HEK293 (cell line): ENCODE data around the gene VEGFB.
A peak's percentile ranks its signal among the peaks of the same experiment; 100 is the strongest.

ENCODE experiments used
- CTCF ChIA-PET: fragments of 350-600 bp; formaldehyde crosslinking; extraction: SDS; loops from one replicate; lab custom pipeline; 2021; ENCODE audit warnings: antibody characterized with exemption; lab: Yijun Ruan, JAX
- POLR2A ChIA-PET: fragments of 300-600 bp; formaldehyde crosslinking; extraction: SDS; loops from one replicate; lab custom pipeline; 2020; ENCODE audit warnings: antibody characterized with exemption, inconsistent platforms; lab: Yijun Ruan, JAX
- H3K27ac ChIP-seq: fragments of 200-500 bp; sonication (Bioruptor generic); 2 replicates; pipeline ENCODE4 v1.5.1; 2014; ENCODE audit warnings: low read depth, low read length, control low read depth, inconsistent platforms; ENCODE audit errors: extremely low read depth
- H3K36me3 ChIP-seq, 2 experiments: fragments of 200-500 bp in 1 of 2; sonication (Bioruptor generic) in 1 of 2; 1 replicate in 1 of 2; 2 replicates in 1 of 2; pipeline ENCODE4 v1.5.1; 2014 to 2017; ENCODE audit warnings: inconsistent platforms in 2 of 2, low read length in 2 of 2; ENCODE audit not compliant: control insufficient read depth in 2 of 2, insufficient read depth in 1 of 2
- H3K4me1 ChIP-seq: fragments of 200-500 bp; sonication (Bioruptor generic); 2 replicates; pipeline ENCODE4 v1.5.1; 2014; ENCODE audit warnings: mild to moderate bottlenecking, low read length, inconsistent platforms; ENCODE audit not compliant: control insufficient read depth, insufficient read depth
- H3K4me3 ChIP-seq: 2 replicates; pipeline ENCODE4 v1.5.1; 2011; ENCODE audit warnings: low read depth, mild to moderate bottlenecking, control low read depth, low read length, moderate library complexity
- H3K9me3 ChIP-seq: fragments of 200-500 bp; sonication (Bioruptor generic); 2 replicates; pipeline ENCODE4 v1.5.1; 2014; ENCODE audit warnings: low read depth, low read length, inconsistent platforms; ENCODE audit not compliant: control insufficient read depth, insufficient read depth
- GFI1B ChIP-seq: fragments of 450-650 bp; formaldehyde crosslinking; IDR thresholded peaks from 2 replicates; pipeline ENCODE4 v1.5.1; 2016; ENCODE audit warnings: missing biosample characterization, missing genetic modification characterization
- GLIS1 ChIP-seq: fragments of 450-650 bp; formaldehyde crosslinking; IDR thresholded peaks from 2 replicates; pipeline ENCODE4 v1.5.1; 2016; ENCODE audit warnings: missing biosample characterization, missing genetic modification characterization
- IKZF3 ChIP-seq: fragments of 450-650 bp; IDR thresholded peaks from 2 replicates; pipeline ENCODE4 v1.5.0; 2018; ENCODE audit warnings: missing biosample characterization, mild to moderate bottlenecking, missing genetic modification characterization, moderate library complexity
- PBX3 ChIP-seq: sonication (generic); formaldehyde crosslinking; IDR thresholded peaks from 2 replicates; pipeline ENCODE4 v1.8.1; 2022; ENCODE audit warnings: mild to moderate bottlenecking, moderate library complexity, missing genetic modification reagents
- PRDM1 ChIP-seq: fragments of 450-650 bp; formaldehyde crosslinking; IDR thresholded peaks from 2 replicates; pipeline ENCODE4; 2016; ENCODE audit warnings: missing biosample characterization, missing genetic modification characterization
- SP2 ChIP-seq: fragments of 450-650 bp; formaldehyde crosslinking; IDR thresholded peaks from 2 replicates; pipeline ENCODE4 v1.5.1; 2016; ENCODE audit warnings: missing biosample characterization, missing genetic modification characterization
- TRIM28 ChIP-seq: IDR thresholded peaks from 2 replicates; pipeline ENCODE4 v1.6.1; 2011; ENCODE audit warnings: low read length, control low read depth, borderline replicate concordance
- ZBTB20 ChIP-seq: fragments of 450-650 bp; formaldehyde crosslinking; IDR thresholded peaks from 2 replicates; pipeline ENCODE4 v1.5.1; 2016; ENCODE audit warnings: missing biosample characterization, missing genetic modification characterization
- ZEB2 ChIP-seq: fragments of 450-650 bp; formaldehyde crosslinking; IDR thresholded peaks from 2 replicates; pipeline ENCODE4 v1.5.1; 2016; ENCODE audit warnings: missing biosample characterization, missing genetic modification characterization
- ZNF112 ChIP-seq: fragments of 450-650 bp; formaldehyde crosslinking; IDR thresholded peaks from 2 replicates; pipeline ENCODE4 v1.5.0; 2017; ENCODE audit warnings: missing biosample characterization, missing genetic modification characterization
- ZNF133 ChIP-seq: fragments of 450-650 bp; formaldehyde crosslinking; IDR thresholded peaks from 2 replicates; pipeline ENCODE4 v1.5.1; 2016; ENCODE audit warnings: missing biosample characterization, missing genetic modification characterization
- ZNF184 ChIP-seq: fragments of 450-650 bp; IDR thresholded peaks from 2 replicates; pipeline ENCODE4 v1.5.1; 2018; ENCODE audit warnings: missing biosample characterization, mild to moderate bottlenecking, missing genetic modification characterization
- ZNF19 ChIP-seq: fragments of 450-650 bp; formaldehyde crosslinking; IDR thresholded peaks from 2 replicates; pipeline ENCODE4; 2016; ENCODE audit warnings: missing biosample characterization, missing genetic modification characterization, low read depth
- ZNF2 ChIP-seq: fragments of 450-650 bp; formaldehyde crosslinking; IDR thresholded peaks from 2 replicates; pipeline ENCODE4 v1.5.1; 2016; ENCODE audit warnings: missing biosample characterization, missing genetic modification characterization
- ZNF302 ChIP-seq: fragments of 450-650 bp; formaldehyde crosslinking; IDR thresholded peaks from 2 replicates; pipeline ENCODE4 v1.5.1; 2016; ENCODE audit warnings: missing biosample characterization, missing genetic modification characterization, low read depth
- ZNF311 ChIP-seq: fragments of 450-650 bp; formaldehyde crosslinking; IDR thresholded peaks from 2 replicates; pipeline ENCODE4 v1.5.1; 2017; ENCODE audit warnings: missing biosample characterization, missing genetic modification characterization, borderline replicate concordance
- ZNF350 ChIP-seq: fragments of 450-650 bp; formaldehyde crosslinking; IDR thresholded peaks from 2 replicates; pipeline ENCODE4 v1.5.0; 2017; ENCODE audit warnings: missing biosample characterization, mild to moderate bottlenecking, missing genetic modification characterization
- ZNF354C ChIP-seq: fragments of 450-650 bp; formaldehyde crosslinking; IDR thresholded peaks from 2 replicates; pipeline ENCODE4 v1.5.1; 2016; ENCODE audit warnings: missing biosample characterization, missing genetic modification characterization, low read depth, borderline replicate concordance
- ZNF510 ChIP-seq: fragments of 450-650 bp; formaldehyde crosslinking; IDR thresholded peaks from 2 replicates; pipeline ENCODE4 v1.5.1; 2018; ENCODE audit warnings: mild to moderate bottlenecking, missing genetic modification characterization, missing biosample characterization; ENCODE audit not compliant: insufficient replicate concordance
- ZNF707 ChIP-seq: fragments of 450-650 bp; formaldehyde crosslinking; IDR thresholded peaks from 2 replicates; pipeline ENCODE4 v1.5.1; 2016; ENCODE audit warnings: missing biosample characterization, missing genetic modification characterization
- ZNF768 ChIP-seq: fragments of 450-650 bp; formaldehyde crosslinking; IDR thresholded peaks from 2 replicates; pipeline ENCODE4 v1.5.1; 2018; ENCODE audit warnings: missing biosample characterization, mild to moderate bottlenecking, missing genetic modification characterization
- ZNF785 ChIP-seq: fragments of 450-650 bp; formaldehyde crosslinking; IDR thresholded peaks from 2 replicates; pipeline ENCODE4 v1.5.1; 2016; ENCODE audit warnings: missing biosample characterization, missing genetic modification characterization

Gene VEGFB

GRCh38 chr11:64207256-64208085 is 26.9 kb upstream of the VEGFB start:
- TF ChIP-seq SP2 (tag by site-specific recombination) (0 out of 2 replicates have a peak, but pooled peaks have one; percentile 10), GLIS1 (tag by site-specific recombination) (no peak)
- TF ChIP-seq, all 188 proteins: peak for 1
- peaks cover 0 to 47% of the 10 kb centered on the region in 2 experiments; a peak in 2 of 3 replicates for H3K36me3 ChIP-seq
- H3K4me3 ChIP-seq, result no peak overlapping the region
- 0 out of 2 replicates have a peak, but pooled peaks cover 8% of the 10 kb centered on the region for H3K4me1 ChIP-seq
- CTCF ChIA-PET, result interaction anchor here (0.5 to 4.7 kb wide), 4 partner anchors 31 to 148 kb away, joined by 3 to 78 read pairs (median 11); partner anchors contain the start of gene CATSPERZ
- POLR2A ChIA-PET, result interaction anchor here (0.7 to 4.7 kb wide), 5 partner anchors 19 to 77 kb away, joined by 3 to 32 read pairs (median 5); partner anchors contain the start of genes BAD, FKBP2, NUDT22 and STIP1
- no peaks in the 10 kb centered on the region for H3K9me3 ChIP-seq
- H3K27ac ChIP-seq, result no peak overlapping the region

GRCh38 chr11:64208086-64208795 is 26.1 kb upstream of the VEGFB start:
- Histone ChIP-seq H3K4me3 (no peak overlapping the region), H3K36me3 (peaks cover 0 to 39% of the 10 kb centered on the region in 2 experiments; a peak in 2 of 3 replicates), H3K4me1 (0 out of 2 replicates have a peak, but pooled peaks cover 8% of the 10 kb centered on the region), H3K9me3 (no peaks in the 10 kb centered on the region), H3K27ac (no peak overlapping the region)
- ChIA-PET POLR2A (interaction anchor here (0.7 to 4.7 kb wide), 4 partner anchors 18 to 77 kb away, joined by 3 to 32 read pairs (median 5); partner anchors contain the start of genes BAD, NUDT22, STIP1 and TRPT1), CTCF (interaction anchor here (0.5 to 0.6 kb wide), 2 partner anchors 31 to 147 kb away, joined by 3 read pairs; no protein-coding TSS in a partner anchor)
- TF ChIP-seq IKZF3 (tag by site-specific recombination) (no peak), ZNF184 (tag by site-specific recombination) (no peak), ZNF354C (tag by site-specific recombination) (no peak), ZNF510 (tag by site-specific recombination) (no peak), ZNF311 (tag by site-specific recombination) (no peak), ZNF768 (no peak), ZNF707 (tag by site-specific recombination) (no peak), ZEB2 (tag by site-specific recombination) (no peak), ZNF19 (tag by site-specific recombination) (no peak), ZNF785 (no peak), TRIM28 (no peak), ZNF2 (tag by site-specific recombination) (no peak), PBX3 (no peak), ZNF350 (no peak), ZBTB20 (tag by site-specific recombination) (no peak), ZNF133 (no peak), GFI1B (tag by site-specific recombination) (no peak), ZNF112 (tag by site-specific recombination) (no peak), PRDM1 (tag by site-specific recombination) (no peak), ZNF302 (tag by site-specific recombination) (no peak)
